GM21737 (cell line): ENCODE data around the gene ELMO1.

Experiments
- ATAC-seq: cut with Tn5 transposase; IDR thresholded peaks from one replicate; pipeline ENCODE4 v1.9.1; 2021; ENCODE audit warnings: mild to moderate bottlenecking, moderate library complexity; ENCODE audit not compliant: unreplicated experiment

Gene ELMO1, protein sequence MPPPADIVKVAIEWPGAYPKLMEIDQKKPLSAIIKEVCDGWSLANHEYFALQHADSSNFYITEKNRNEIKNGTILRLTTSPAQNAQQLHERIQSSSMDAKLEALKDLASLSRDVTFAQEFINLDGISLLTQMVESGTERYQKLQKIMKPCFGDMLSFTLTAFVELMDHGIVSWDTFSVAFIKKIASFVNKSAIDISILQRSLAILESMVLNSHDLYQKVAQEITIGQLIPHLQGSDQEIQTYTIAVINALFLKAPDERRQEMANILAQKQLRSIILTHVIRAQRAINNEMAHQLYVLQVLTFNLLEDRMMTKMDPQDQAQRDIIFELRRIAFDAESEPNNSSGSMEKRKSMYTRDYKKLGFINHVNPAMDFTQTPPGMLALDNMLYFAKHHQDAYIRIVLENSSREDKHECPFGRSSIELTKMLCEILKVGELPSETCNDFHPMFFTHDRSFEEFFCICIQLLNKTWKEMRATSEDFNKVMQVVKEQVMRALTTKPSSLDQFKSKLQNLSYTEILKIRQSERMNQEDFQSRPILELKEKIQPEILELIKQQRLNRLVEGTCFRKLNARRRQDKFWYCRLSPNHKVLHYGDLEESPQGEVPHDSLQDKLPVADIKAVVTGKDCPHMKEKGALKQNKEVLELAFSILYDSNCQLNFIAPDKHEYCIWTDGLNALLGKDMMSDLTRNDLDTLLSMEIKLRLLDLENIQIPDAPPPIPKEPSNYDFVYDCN

DNA sequence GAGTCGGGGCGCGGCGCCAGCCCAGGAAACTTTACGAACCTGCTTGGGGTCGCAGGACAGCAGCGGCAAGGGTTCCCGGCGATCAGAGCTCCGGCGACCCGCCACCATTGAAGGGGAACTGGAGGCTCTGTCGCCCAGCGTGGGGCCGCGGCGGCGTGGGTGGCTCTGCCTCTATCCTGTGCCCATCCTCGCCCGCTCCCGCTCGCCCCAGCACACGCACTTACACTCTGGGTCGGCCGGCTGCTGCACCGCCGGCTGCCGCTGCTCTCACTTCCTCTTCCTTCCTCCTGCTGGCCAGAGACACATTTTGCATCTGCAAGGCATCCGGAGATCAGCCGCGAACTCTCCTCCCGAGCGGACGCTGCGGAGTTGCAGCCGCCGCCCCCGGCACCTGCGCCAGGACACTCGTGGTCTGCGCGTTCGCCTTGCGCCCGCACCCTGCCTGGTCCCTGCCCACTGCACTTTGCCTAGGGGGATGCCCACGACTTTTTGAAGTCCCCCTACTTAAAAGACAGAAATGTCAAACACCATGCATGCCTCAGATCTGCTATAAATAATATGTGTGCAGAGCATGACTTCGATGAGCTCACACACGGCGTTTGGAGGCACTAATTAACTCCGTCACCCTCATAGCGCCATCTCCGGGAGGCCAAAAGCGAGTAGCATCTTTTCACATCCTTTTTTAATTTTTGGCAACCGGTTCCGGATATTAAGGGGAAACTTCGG is at the start of gene ELMO1:
TSS of gene ELMO1 (minus strand) at position 229 of the 726 bp plus-strand sequence. CDS start 106,174 bp downstream, outside the sequence.
- ATAC-seq: peak; percentile 87

DNA sequence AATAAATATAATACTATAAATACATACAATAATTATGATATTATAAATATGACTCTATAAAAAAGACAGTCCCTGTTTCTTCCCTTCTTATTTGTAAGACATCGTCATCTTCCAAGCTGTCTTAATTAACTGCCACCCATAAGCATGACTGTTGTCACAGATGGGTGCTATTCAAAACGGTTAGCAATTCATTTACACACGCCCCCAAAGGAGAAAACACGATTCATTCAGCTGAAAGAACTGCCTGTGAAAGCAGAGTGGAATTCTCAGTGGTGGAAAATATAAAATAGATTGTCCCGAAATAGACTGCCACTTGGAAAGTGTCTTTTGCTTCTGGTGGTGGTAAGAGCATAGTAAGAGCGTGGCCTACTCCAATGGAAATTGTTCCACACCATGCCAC is 48.9 kb upstream of the ELMO1 start:
- ATAC-seq: no peak

GRCh38 chr7:37495574-37496184 is 47.0 kb upstream of the ELMO1 start:
- no peak for ATAC-seq

DNA sequence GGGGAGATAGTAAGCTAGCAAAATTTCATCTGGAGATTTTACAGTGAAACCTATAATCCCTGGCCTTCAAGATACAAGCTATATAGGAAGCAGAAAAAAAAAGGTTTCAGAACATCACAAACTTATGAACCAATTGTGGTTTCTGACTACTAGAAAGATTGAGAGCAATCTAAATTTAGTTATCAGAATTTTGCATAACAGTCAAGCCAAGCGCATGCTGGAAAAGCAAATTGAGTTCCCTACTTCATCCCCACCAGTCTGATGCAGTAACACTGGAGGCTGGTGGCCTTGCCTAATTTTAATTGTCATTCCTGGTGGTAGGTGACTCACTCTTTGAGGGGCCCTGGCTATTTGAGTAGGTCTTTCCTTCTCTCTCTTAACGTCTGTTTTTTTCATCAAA is 46.3 kb upstream of the ELMO1 start:
- ATAC-seq: no peak

GRCh38 chr7:37493810-37494209 is 45.1 kb upstream of the ELMO1 start:
- no peak for ATAC-seq

DNA sequence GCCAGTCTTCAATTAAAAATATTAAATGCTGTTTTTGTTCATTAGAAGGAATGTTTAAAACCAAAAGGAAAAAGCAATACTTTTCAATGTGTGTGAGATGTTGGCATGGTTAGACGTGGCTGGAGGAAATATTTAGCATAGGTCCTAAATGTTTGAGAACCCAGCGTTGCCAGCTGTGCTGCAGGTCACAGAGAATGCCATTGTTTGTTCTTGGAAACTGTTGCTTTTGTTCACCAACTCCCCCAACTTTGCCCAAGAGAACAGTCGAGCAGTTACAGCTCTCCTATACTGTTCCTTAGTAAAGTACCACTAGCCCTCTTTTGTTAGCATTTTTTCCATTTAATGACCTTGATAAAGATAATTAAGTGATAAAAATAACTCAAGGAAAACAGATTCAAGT is 44.5 kb upstream of the ELMO1 start:
- ATAC-seq: no peak

- ATAC-seq: no peak
These were observed 43.4 kb upstream of the ELMO1 start for GRCh38 chr7:37491919-37492694.

- ATAC-seq: no peak
These were observed 41.0 kb upstream of the ELMO1 start for GRCh38 chr7:37489703-37490102.

DNA sequence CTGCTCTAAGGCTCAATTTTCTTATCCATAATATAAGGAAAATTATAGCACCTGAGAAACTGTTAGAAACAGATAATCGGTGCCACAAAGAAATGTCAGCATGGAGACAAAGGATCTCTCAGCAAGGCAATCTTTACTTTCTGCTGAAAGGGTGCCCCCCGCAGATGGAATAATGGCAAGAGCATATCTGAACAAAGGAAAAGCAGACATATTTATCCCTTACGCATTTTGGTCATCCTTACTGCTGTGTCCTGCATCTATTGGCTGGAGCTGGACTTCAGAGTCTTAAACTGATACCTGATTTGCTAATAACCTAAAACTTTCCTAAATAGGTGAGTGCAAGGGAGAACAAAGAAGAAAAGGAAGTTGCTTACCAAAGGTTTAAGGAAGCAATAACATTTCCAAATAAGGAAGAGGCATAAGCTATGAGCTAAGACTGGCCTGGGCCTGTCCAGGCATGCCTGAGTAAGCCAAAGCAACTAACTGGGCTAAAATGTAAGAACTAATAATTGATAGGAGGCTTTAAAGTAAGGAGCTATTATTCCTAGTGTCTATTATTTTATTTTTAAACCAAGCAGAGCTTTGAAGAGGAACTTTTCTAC is 39.6 kb upstream of the ELMO1 start:
- ATAC-seq: no peak

DNA sequence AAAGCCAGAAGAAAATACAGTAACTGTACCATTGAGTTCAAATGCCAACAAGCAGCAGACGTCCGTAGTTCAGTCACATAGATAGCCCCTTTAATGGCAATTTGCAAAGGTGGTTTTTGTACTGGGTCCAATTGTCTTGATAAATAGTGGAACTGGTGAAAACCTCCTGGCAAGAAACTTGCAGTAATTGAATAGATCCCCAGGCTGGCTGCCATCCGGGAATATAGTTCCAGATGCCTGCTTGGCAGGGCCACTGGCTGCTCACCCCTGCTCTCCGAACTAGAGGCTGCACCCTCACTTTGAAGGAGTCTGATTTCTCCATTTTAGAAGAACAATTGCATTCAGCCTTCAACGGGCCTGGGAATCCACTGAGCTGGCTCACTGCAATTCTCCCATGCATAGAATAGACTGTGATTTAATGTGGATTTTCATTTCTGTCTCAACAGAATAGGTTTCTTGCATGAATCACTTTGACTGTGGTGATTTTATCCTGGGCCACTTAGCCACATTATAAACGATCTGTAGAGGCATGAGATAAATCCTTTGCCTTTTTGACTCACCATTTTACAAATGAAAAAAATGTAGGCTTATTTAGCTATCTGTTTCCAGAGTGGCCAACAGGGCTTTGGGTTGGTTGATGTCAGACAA is 35.9 kb upstream of the ELMO1 start:
- ATAC-seq: no peak

DNA sequence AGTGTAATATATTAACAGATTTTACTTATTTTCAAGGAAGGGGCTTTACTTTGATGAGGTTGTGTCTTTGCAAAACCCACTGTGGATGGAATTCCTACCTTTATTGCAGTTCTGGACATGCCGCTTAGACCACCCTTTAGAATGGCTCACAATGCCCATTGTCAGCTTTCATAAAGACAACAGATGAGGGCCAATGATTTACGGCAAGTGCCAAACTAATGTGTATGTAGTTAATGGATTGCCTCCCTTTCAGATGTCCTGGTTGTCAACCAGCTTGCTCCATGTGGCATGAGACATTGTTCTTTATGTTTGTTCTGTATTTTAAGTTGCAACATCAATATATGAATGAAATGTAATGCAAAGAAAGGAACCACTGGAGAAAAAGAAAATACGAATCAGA is 35.0 kb upstream of the ELMO1 start:
- ATAC-seq: no peak

- no peak for ATAC-seq
These were observed 34.3 kb upstream of the ELMO1 start for GRCh38 chr7:37482953-37483352.

DNA sequence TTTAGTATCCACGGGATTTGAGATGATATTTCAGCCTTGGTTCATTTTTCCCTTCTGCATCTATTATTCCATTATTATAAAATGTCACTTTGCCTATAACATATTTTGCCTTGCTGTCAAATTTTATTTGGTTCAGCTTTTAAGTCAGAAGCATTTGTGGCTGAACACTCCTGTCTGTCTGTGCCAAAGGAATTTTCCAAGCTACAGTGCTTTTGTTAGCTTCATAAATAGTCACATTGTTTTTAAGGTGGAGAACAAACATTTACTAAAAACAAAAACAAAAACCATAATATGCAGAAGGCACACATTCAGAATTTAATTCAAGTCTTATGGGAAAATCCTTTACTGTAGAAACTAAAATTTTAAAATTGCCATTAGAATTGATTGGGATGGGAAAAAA is 33.8 kb upstream of the ELMO1 start:
- no peak for ATAC-seq

DNA sequence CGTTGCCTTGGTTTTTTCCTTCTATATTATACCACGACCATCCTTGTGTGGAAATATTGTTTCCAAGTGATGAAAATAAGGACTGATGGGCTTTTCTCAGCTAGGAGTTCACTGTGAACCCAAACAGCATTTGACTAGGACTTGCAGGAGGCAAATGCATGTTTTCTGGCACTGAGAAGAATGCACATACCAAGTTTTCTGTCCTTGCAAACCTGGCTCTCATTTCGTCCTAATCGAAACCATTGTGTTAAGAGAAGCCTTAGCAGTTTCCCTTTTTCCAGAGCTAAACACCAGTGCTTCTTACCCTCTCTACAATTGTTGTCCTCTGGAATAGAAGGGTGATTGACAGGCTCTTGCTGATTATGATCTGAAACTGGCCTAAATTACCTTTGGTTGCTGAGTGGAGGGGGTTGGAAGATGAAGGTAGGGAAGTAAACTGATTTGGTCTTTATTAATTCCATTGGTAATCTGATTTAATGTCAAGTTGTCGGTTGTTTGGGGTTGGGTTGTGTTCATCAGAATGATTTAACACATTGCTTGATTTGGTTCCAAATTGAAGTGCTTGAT is 33.1 kb upstream of the ELMO1 start:
- ATAC-seq: no peak

GRCh38 chr7:37481154-37481553 is 32.5 kb upstream of the ELMO1 start:
- ATAC-seq: no peak

GRCh38 chr7:37480041-37481031 is 31.7 kb upstream of the ELMO1 start:
- ATAC-seq: no peak

DNA sequence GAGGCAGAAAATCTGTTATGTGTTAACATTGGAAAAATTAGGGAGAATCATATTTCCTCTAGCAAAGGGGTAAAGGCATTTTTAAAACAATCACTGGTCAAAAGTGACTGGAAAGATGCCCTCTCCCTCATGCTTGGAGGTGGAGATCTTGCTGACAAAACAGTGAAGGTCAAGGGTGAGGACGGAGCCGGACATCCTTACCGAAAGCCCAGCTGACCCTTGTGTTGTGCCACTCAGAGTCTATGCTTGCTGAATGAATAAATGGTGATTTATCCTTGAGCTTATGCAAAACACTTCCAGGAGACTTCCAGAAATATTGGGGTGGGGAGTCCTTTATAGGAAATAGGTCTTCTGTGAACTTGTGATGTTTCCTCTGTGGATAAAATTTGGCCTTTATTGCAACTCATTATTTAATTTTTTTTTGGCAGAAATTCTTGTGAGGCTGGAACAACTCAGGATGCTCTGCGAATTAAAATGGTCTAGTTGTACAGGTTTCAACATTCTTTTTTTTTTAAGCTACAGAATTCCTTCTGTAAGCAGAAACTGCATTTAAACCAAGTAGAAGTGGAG is 28.3 kb upstream of the ELMO1 start:
- no peak for ATAC-seq

DNA sequence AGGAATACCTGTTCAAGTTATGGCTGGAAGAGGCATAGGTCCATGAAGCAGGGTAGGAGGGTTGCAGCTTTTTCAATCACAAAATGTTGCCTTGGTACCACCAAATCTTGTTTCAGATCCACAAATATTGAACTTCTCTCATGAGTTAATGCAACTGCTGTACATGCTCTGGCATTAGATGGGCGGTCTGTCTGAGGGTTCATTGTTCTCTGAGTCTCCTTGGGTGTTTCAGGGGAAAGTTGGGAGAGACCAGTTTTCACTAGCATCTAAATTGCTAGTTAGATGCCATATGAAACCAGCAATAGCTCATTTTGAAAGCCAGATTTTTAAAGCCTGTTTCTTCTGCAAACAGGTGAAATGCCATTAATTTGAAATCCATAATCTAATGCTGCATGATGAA is 27.8 kb upstream of the ELMO1 start:
- no peak for ATAC-seq
